ENCODE measurements around the gene MYORG. TPM values are rescaled to one million over a fixed set of nuclear protein-coding genes. Genes with fewer than 3 reads are reported as not detected.
A peak's percentile ranks its signal among the peaks of the same experiment; 100 is the strongest.

The MYORG gene
- 10 to 100 TPM; 19.0 to 26.6 TPM for total RNA-seq
- 10 to 100 TPM; 11.4 to 19.5 TPM for polyA plus RNA-seq

- Histone ChIP-seq H3K9ac (ENCODE audit: low read depth in 1 of 2, low read length in 2 of 2) (peak within 1 kb of the TSS; percentile 41 to 79), H3K27me3 (ENCODE audit: control insufficient read depth in 4 of 4, insufficient read depth in 4 of 4, low read length in 3 of 4) (no peaks in the 10 kb centered on the region), H3K9me3 (ENCODE audit: control insufficient read depth in 4 of 4, low read length in 3 of 4) (no peaks in the 10 kb centered on the region), H3K4me1 (ENCODE audit: control insufficient read depth in 4 of 4, insufficient read depth in 4 of 4, low read length in 3 of 4) (peaks cover 4 to 54% (median 44%) of the 10 kb centered on the region in 4 donors), H3K4me3 (ENCODE audit: low read depth in 1 of 3, low read length in 3 of 3) (peak within 1 kb of the TSS; percentile 60 to 82 (median 76)), H3K27ac (ENCODE audit: low read depth in 1 of 2, low read length in 2 of 2) (peak within 1 kb of the TSS; percentile 57 to 80), H3K36me3 (ENCODE audit: control insufficient read depth in 4 of 4, insufficient read depth in 3 of 4, low read depth in 1 of 4, low read length in 3 of 4) (peaks cover 0 to 6% (median 3%) of the 10 kb centered on the region in 4 donors)
- peak; percentile 91 for DNase-seq (ENCODE audit: low spot score)
- under 1% methylated on average over 54 of the region's 54 CpGs for WGBS
- peak; percentile 67 to 71 for TF ChIP-seq RXRA (IDR thresholded peaks at IDR 0.05)
- peak; percentile 64 for TF ChIP-seq FOXA1 (IDR thresholded peaks at IDR 0.05)
- no peak for TF ChIP-seq NR2F2 (IDR thresholded peaks at IDR 0.05)
- TF ChIP-seq REST (IDR thresholded peaks at IDR 0.05): peak; percentile 85
- TF ChIP-seq, protein P1, sequence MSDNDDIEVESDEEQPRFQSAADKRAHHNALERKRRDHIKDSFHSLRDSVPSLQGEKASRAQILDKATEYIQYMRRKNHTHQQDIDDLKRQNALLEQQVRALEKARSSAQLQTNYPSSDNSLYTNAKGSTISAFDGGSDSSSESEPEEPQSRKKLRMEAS (IDR thresholded peaks at IDR 0.05): peak; percentile 43
- peak in 1 of 2 donors; percentile 10 for TF ChIP-seq EGR1 (IDR thresholded peaks at IDR 0.05; ENCODE audit: low read depth in 2 of 2)
- peak; percentile 71 for TF ChIP-seq YY1 (IDR thresholded peaks at IDR 0.05)
- TF ChIP-seq RAD21 (IDR thresholded peaks at IDR 0.05): peak; percentile 42 to 58
- TF ChIP-seq, protein P2, sequence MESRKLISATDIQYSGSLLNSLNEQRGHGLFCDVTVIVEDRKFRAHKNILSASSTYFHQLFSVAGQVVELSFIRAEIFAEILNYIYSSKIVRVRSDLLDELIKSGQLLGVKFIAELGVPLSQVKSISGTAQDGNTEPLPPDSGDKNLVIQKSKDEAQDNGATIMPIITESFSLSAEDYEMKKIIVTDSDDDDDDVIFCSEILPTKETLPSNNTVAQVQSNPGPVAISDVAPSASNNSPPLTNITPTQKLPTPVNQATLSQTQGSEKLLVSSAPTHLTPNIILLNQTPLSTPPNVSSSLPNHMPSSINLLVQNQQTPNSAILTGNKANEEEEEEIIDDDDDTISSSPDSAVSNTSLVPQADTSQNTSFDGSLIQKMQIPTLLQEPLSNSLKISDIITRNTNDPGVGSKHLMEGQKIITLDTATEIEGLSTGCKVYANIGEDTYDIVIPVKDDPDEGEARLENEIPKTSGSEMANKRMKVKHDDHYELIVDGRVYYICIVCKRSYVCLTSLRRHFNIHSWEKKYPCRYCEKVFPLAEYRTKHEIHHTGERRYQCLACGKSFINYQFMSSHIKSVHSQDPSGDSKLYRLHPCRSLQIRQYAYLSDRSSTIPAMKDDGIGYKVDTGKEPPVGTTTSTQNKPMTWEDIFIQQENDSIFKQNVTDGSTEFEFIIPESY (IDR thresholded peaks at IDR 0.05): peak; percentile 56
- TF ChIP-seq JUND (IDR thresholded peaks at IDR 0.05): peak in 1 of 2 donors; percentile 55
- TF ChIP-seq ATF3 (IDR thresholded peaks at IDR 0.05): no peak
- no peak for TF ChIP-seq CTCF (IDR thresholded peaks at IDR 0.05; ENCODE audit: low read depth, low read length, missing input control)
- no peak for TF ChIP-seq FOXA2 (IDR thresholded peaks at IDR 0.05)
- TF ChIP-seq SP1 (IDR thresholded peaks at IDR 0.05): peak; percentile 91
- peak; percentile 74 for TF ChIP-seq TAF1 (conservative IDR thresholded peaks at IDR 0.05)
- TF ChIP-seq GABPA (IDR thresholded peaks at IDR 0.05 in 1 of 2, conservative IDR thresholded peaks at IDR 0.05 in 1 of 2): peak in 1 of 2 donors; percentile 60
- peak; percentile 55 for TF ChIP-seq HNF4G (IDR thresholded peaks at IDR 0.05)
- TF ChIP-seq HNF4A (conservative IDR thresholded peaks at IDR 0.05): peak; percentile 74 to 79
Observed at GRCh38 chr9:34376596-34377403, at the start of gene MYORG. MYORG (minus strand) TSS chr9:34376898; CDS start chr9:34372943, 3,955 bp downstream.

All from liver (tissue), 9 donors.